Liver (tissue), 9 donors: ENCODE data around the gene SMYD3. TPM values are rescaled to one million over a fixed set of nuclear protein-coding genes. Genes with fewer than 3 reads are reported as not detected.

Source experiments
- DNase-seq: peaks from one replicate; pipeline ENCODE4 v3.0.0-alpha.2; 2017; ENCODE audit warnings: low spot score
- H3K27ac ChIP-seq, 2 donors: one replicate each; pipeline ENCODE4 v1.7.0; 2013; ENCODE audit warnings: inconsistent platforms in 2 of 2, low read length in 2 of 2, control low read depth in 1 of 2, low read depth in 1 of 2, mild to moderate bottlenecking in 1 of 2
- H3K27me3 ChIP-seq, 4 donors: one replicate each; pipeline versions ENCODE4 v1.6.1 to v1.7.0; 2013; ENCODE audit warnings: low read length in 3 of 4, inconsistent platforms in 1 of 4, mild to moderate bottlenecking in 1 of 4, moderate library complexity in 1 of 4; ENCODE audit not compliant: control insufficient read depth in 4 of 4, insufficient read depth in 4 of 4
- H3K36me3 ChIP-seq, 4 donors: one replicate each; pipeline versions ENCODE4 v1.6.1 to v1.7.0; 2013; ENCODE audit warnings: low read length in 3 of 4, mild to moderate bottlenecking in 3 of 4, low read depth in 1 of 4, moderate library complexity in 1 of 4; ENCODE audit not compliant: control insufficient read depth in 4 of 4, insufficient read depth in 3 of 4
- H3K4me1 ChIP-seq, 4 donors: one replicate each; pipeline versions ENCODE4 v1.6.1 to v1.7.0; 2013; ENCODE audit warnings: low read length in 3 of 4, mild to moderate bottlenecking in 3 of 4, moderate library complexity in 1 of 4; ENCODE audit not compliant: control insufficient read depth in 4 of 4, insufficient read depth in 4 of 4
- H3K4me3 ChIP-seq, 3 donors: one replicate each; pipeline versions ENCODE4 v1.6.1 to v1.7.0; 2013; ENCODE audit warnings: low read length in 3 of 3, control low read depth in 1 of 3, low read depth in 1 of 3, mild to moderate bottlenecking in 1 of 3
- H3K9ac ChIP-seq, 2 donors: one replicate each; pipeline ENCODE4 v1.7.0; 2013; ENCODE audit warnings: low read length in 2 of 2, mild to moderate bottlenecking in 2 of 2, moderate library complexity in 2 of 2, control low read depth in 1 of 2, low read depth in 1 of 2
- H3K9me3 ChIP-seq, 4 donors: one replicate each; pipeline versions ENCODE4 v1.6.1 to v1.7.0; 2013; ENCODE audit warnings: low read length in 3 of 4; ENCODE audit not compliant: control insufficient read depth in 4 of 4
- ATF3 ChIP-seq: IDR thresholded peaks from 2 replicates; pipeline ENCODE4 v1.6.1; 2016; ENCODE audit warnings: antibody characterized with exemption
- CTCF ChIP-seq: fragments of 150-350 bp; IDR thresholded peaks from 2 replicates; pipeline ENCODE4 v1.5.1; 2017; ENCODE audit warnings: improper control_type of control experiment, low read depth, low read length; ENCODE audit not compliant: missing input control
- EGR1 ChIP-seq, 2 donors: IDR thresholded peaks; 2 replicates each; pipeline ENCODE4 v1.6.1; 2016 to 2018; ENCODE audit warnings: antibody characterized with exemption in 2 of 2, low read depth in 2 of 2
- FOXA2 ChIP-seq: IDR thresholded peaks from 2 replicates; pipeline ENCODE4 v1.6.1; 2016; ENCODE audit warnings: antibody characterized with exemption
- GABPA ChIP-seq, 2 donors: IDR thresholded peaks in 1 of 2; conservative IDR thresholded peaks in 1 of 2; 2 replicates each; pipeline ENCODE4 v1.6.1; 2016; ENCODE audit warnings: antibody characterized with exemption in 2 of 2, mild to moderate bottlenecking in 1 of 2, moderate library complexity in 1 of 2
- HNF4A ChIP-seq, 2 donors: conservative IDR thresholded peaks; 2 replicates each; pipeline ENCODE4 v1.6.1; 2016; ENCODE audit warnings: antibody characterized with exemption in 2 of 2, mild to moderate bottlenecking in 2 of 2
- HNF4G ChIP-seq: IDR thresholded peaks from 2 replicates; pipeline ENCODE4 v1.6.1; 2016; ENCODE audit warnings: antibody characterized with exemption
- JUND ChIP-seq, 2 donors: IDR thresholded peaks; 2 replicates each; pipeline ENCODE4 v1.6.1; 2016; ENCODE audit warnings: antibody characterized with exemption in 2 of 2
- REST ChIP-seq: IDR thresholded peaks from 2 replicates; pipeline ENCODE4 v1.6.1; 2016; ENCODE audit warnings: antibody characterized with exemption, mild to moderate bottlenecking
- TAF1 ChIP-seq: conservative IDR thresholded peaks from 2 replicates; pipeline ENCODE4 v1.6.1; 2016; ENCODE audit warnings: antibody characterized with exemption, mild to moderate bottlenecking
- WGBS: extraction: QIAGEN DNeasy Blood & Tissue Kit; methylation state at CpG from one replicate; pipeline ENCODE4 v1.1.7; 2013; 5-methylcytosine and 5-hydroxymethylcytosine counted together
- polyA plus RNA-seq, 2 donors: library from polyadenylated mRNA; stranded (reverse) in 1 of 2; unstranded in 1 of 2; fragments of 200-250 nt in 1 of 2; fragments of >200 nt in 1 of 2; fragmentation: Nextera tagmentation in 1 of 2; extraction: Ambion mirVana in 1 of 2; gene quantifications; one replicate each; pipeline versions ENCODE4 v1.2.1 to v1.2.3, GENCODE V29; 2013 to 2015
- total RNA-seq, 2 donors: library from RNA; depleted of rRNA; stranded (reverse); fragments of >200 nt; gene quantifications; one replicate each; pipeline ENCODE4 v1.2.3, GENCODE V29; 2014
- donor health status: healthy.
- donor health status: healthy.
- donor health status: healthy.
- donor health status: healthy.
- donor health status: healthy.

Gene SMYD3
- total and polyA plus RNA-seq, 4 donors = 3.1 to 9.1 (median 8.0) TPM

GRCh38 chr1:245710961-245711903 is 795.8 kb downstream of the SMYD3 start:
- 78% methylated on average over 30 of the region's 30 CpGs for WGBS
- no peak overlapping the region for H3K4me3 ChIP-seq
- no peak overlapping the region for H3K9ac ChIP-seq
- H3K27me3 ChIP-seq = no peaks in the 10 kb centered on the region
- H3K4me1 ChIP-seq = no peaks in the 10 kb centered on the region
- no peaks in the 10 kb centered on the region for H3K36me3 ChIP-seq
- H3K27ac ChIP-seq = no peak overlapping the region
- no peaks in the 10 kb centered on the region for H3K9me3 ChIP-seq
- TF ChIP-seq CTCF = no peak
- TF ChIP-seq ATF3 = no peak
- no peak for TF ChIP-seq FOXA2
- TF ChIP-seq HNF4G = no peak
- TF ChIP-seq JUND (IDR thresholded peaks at IDR 0.05) = no peak
- no peak for DNase-seq

- Histone ChIP-seq H3K4me1 (no peaks in the 10 kb centered on the region), H3K4me3 (no peak overlapping the region), H3K36me3 (no peaks in the 10 kb centered on the region), H3K9me3 (no peaks in the 10 kb centered on the region), H3K27me3 (no peaks in the 10 kb centered on the region), H3K9ac (no peak overlapping the region), H3K27ac (no peak overlapping the region)
- 92% methylated on average over 5 of the region's 5 CpGs for WGBS
- no peak for DNase-seq
- TF ChIP-seq JUND (IDR thresholded peaks at IDR 0.05) (no peak), EGR1 (IDR thresholded peaks at IDR 0.05; ENCODE audit: low read depth in 2 of 2) (no peak), TAF1 (no peak), HNF4A (conservative IDR thresholded peaks at IDR 0.05) (no peak)
These were observed 799.1 kb downstream of the SMYD3 start for GRCh38 chr1:245707941-245708340.

GRCh38 chr1:245704765-245705164 is 802.3 kb downstream of the SMYD3 start:
- Histone ChIP-seq H3K27ac (no peak overlapping the region), H3K9ac (no peak overlapping the region), H3K27me3 (no peaks in the 10 kb centered on the region), H3K4me3 (no peak overlapping the region), H3K9me3 (no peaks in the 10 kb centered on the region), H3K36me3 (no peaks in the 10 kb centered on the region), H3K4me1 (no peaks in the 10 kb centered on the region)
- WGBS = 87% methylated on average over 7 of the region's 7 CpGs
- TF ChIP-seq GABPA (IDR thresholded peaks at IDR 0.05 in 1 of 2, conservative IDR thresholded peaks at IDR 0.05 in 1 of 2) (no peak), REST (no peak)
- DNase-seq = no peak
